IMR-90 (cell line): ENCODE data around the gene KCNIP1. TPM values are rescaled to one million over a fixed set of nuclear protein-coding genes. Genes with fewer than 3 reads are reported as not detected.

Source experiments
- ATAC-seq: fragments of 200-7000 bp; cut with Tn5 transposase; 2 replicates; pipeline ENCODE4 v1.9.1; 2020; ENCODE audit warnings: low read depth, mild to moderate bottlenecking, moderate library complexity
- BruUV-seq: library from RNA; stranded (reverse); fragments of 400-500 nt; replicated peaks from 2 replicates; lab custom pipeline; 2021; lab: Mats Ljungman, UMichigan
- CTCF ChIA-PET: fragments of 300-600 bp; formaldehyde crosslinking; extraction: SDS; loops from one replicate; lab custom pipeline; 2021; ENCODE audit warnings: antibody characterized with exemption; lab: Yijun Ruan, JAX
- POLR2A ChIA-PET: fragments of 300-600 bp; sonication (Branson Sonifier 250); formaldehyde crosslinking; loops from one replicate; lab custom pipeline; 2022; ENCODE audit warnings: antibody characterized with exemption; ENCODE audit not compliant: unreplicated experiment; lab: Charles Lee
- DNase-seq: peaks from one replicate; pipeline ENCODE4 v3.0.0; 2013
- H2AFZ ChIP-seq: replicated peaks from 2 replicates; pipeline ENCODE3; 2013; ENCODE audit warnings: low read length, mild to moderate bottlenecking; ENCODE audit not compliant: poor library complexity
- H2AK5ac ChIP-seq: 2 replicates; pipeline ENCODE4 v1.6.1; 2013; ENCODE audit warnings: low read depth, low read length, inconsistent platforms
- H2AK9ac ChIP-seq: replicated peaks from 2 replicates; pipeline ENCODE3; 2013; ENCODE audit warnings: mild to moderate bottlenecking, low read depth, low read length, moderate library complexity; ENCODE audit not compliant: poor library complexity
- H2BK120ac ChIP-seq: 2 replicates; pipeline ENCODE4 v1.6.1; 2013; ENCODE audit warnings: low read depth, low read length, inconsistent platforms
- H2BK15ac ChIP-seq: 3 replicates; pipeline ENCODE4 v1.6.1; 2013; ENCODE audit warnings: low read depth, low read length, inconsistent platforms
- H2BK20ac ChIP-seq: 2 replicates; pipeline ENCODE4 v1.6.1; 2013; ENCODE audit warnings: low read depth, mild to moderate bottlenecking, inconsistent platforms, low read length, moderate library complexity
- H2BK5ac ChIP-seq: 2 replicates; pipeline ENCODE4 v1.6.1; 2013; ENCODE audit warnings: mild to moderate bottlenecking, low read depth, low read length, inconsistent platforms; ENCODE audit not compliant: poor library complexity, severe bottlenecking
- H3K14ac ChIP-seq: replicated peaks from 2 replicates; pipeline ENCODE4 v1.6.1; 2013; ENCODE audit warnings: low read depth, low read length, inconsistent platforms
- H3K18ac ChIP-seq: 2 replicates; pipeline ENCODE4 v1.6.1; 2013; ENCODE audit warnings: low read depth, low read length, control low read depth
- H3K23ac ChIP-seq: 2 replicates; pipeline ENCODE4 v1.6.1; 2013; ENCODE audit warnings: low read depth, low read length, inconsistent platforms
- H3K27ac ChIP-seq: 2 replicates; pipeline ENCODE4 v1.5.1; 2013; ENCODE audit warnings: mild to moderate bottlenecking, control low read depth, low read length; ENCODE audit not compliant: insufficient read depth
- H3K27me3 ChIP-seq: 2 replicates; pipeline ENCODE4 v1.6.1; 2013; ENCODE audit warnings: low read length; ENCODE audit not compliant: control insufficient read depth, insufficient read depth
- H3K36me3 ChIP-seq: 2 replicates; pipeline ENCODE4 v1.6.1; 2013; ENCODE audit warnings: low read length, mixed read lengths; ENCODE audit not compliant: control insufficient read depth, insufficient read depth
- H3K4ac ChIP-seq: 2 replicates; pipeline ENCODE4 v1.6.1; 2013; ENCODE audit warnings: low read depth, low read length, inconsistent platforms
- H3K4me1 ChIP-seq: 2 replicates; pipeline ENCODE4 v1.6.1; 2013; ENCODE audit warnings: low read length, mixed read lengths; ENCODE audit not compliant: control insufficient read depth, insufficient read depth
- H3K4me2 ChIP-seq: 2 replicates; pipeline ENCODE4 v1.6.1; 2013; ENCODE audit warnings: low read depth, mild to moderate bottlenecking, control low read depth, low read length, moderate library complexity
- H3K4me3 ChIP-seq: 2 replicates; pipeline ENCODE4 v1.5.1; 2013; ENCODE audit warnings: low read depth, mild to moderate bottlenecking, control low read depth, low read length, moderate library complexity; ENCODE audit not compliant: insufficient read depth
- H3K56ac ChIP-seq: 2 replicates; pipeline ENCODE4 v1.6.1; 2013; ENCODE audit warnings: low read length, inconsistent platforms; ENCODE audit not compliant: insufficient read depth; ENCODE audit errors: extremely low read depth
- H3K79me1 ChIP-seq, 2 experiments: 2 replicates each; pipeline ENCODE4 v1.6.1; 2013; ENCODE audit warnings: low read length in 2 of 2, inconsistent platforms in 1 of 2, low read depth in 1 of 2
- H3K9ac ChIP-seq: 2 replicates; pipeline ENCODE4 v1.6.1; 2013; ENCODE audit warnings: low read depth, low read length, control low read depth
- H3K9me1 ChIP-seq: 2 replicates; pipeline ENCODE4 v1.6.1; 2013; ENCODE audit warnings: low read length, inconsistent platforms; ENCODE audit not compliant: insufficient read depth
- H3K9me3 ChIP-seq: 2 replicates; pipeline ENCODE4 v1.6.1; 2013; ENCODE audit warnings: low read length; ENCODE audit not compliant: control insufficient read depth, insufficient read depth
- H4K20me1 ChIP-seq: 2 replicates; pipeline ENCODE4 v1.6.1; 2013; ENCODE audit warnings: low read length, inconsistent platforms; ENCODE audit not compliant: insufficient read depth
- H4K5ac ChIP-seq: 2 replicates; pipeline ENCODE4 v1.6.1; 2013; ENCODE audit warnings: mild to moderate bottlenecking, low read depth, low read length, control low read depth
- H4K8ac ChIP-seq, 2 experiments: 2 replicates each; pipeline ENCODE4 v1.6.1; 2013; ENCODE audit warnings: low read depth in 2 of 2, low read length in 2 of 2, control low read depth in 1 of 2, inconsistent platforms in 1 of 2
- H4K91ac ChIP-seq: 2 replicates; pipeline ENCODE4 v1.6.1; 2013; ENCODE audit warnings: low read depth, low read length, inconsistent platforms; ENCODE audit not compliant: insufficient read depth
- BHLHE40 ChIP-seq: fragments of 150-350 bp; IDR thresholded peaks from 2 replicates; pipeline ENCODE4 v1.6.1; 2016; ENCODE audit warnings: mild to moderate bottlenecking, low read depth, low read length
- CEBPB ChIP-seq: IDR thresholded peaks from 2 replicates; pipeline ENCODE4 v1.6.1; 2012; ENCODE audit warnings: low read depth, low read length, improper control_type of control experiment
- CHD1 ChIP-seq: IDR thresholded peaks from 2 replicates; pipeline ENCODE4 v1.6.1; 2012; ENCODE audit warnings: low read depth, low read length, improper control_type of control experiment
- MAZ ChIP-seq: IDR thresholded peaks from 2 replicates; pipeline ENCODE4 v1.6.1; 2012; ENCODE audit warnings: low read depth, mild to moderate bottlenecking, low read length, improper control_type of control experiment, moderate library complexity, borderline replicate concordance
- MXI1 ChIP-seq: IDR thresholded peaks from 2 replicates; pipeline ENCODE4 v1.6.1; 2012; ENCODE audit warnings: low read depth, mild to moderate bottlenecking, low read length, moderate library complexity, borderline replicate concordance
- NFE2L2 ChIP-seq: fragments of 150-350 bp; IDR thresholded peaks from 2 replicates; pipeline ENCODE4 v1.6.1; 2016; ENCODE audit warnings: low read depth, mild to moderate bottlenecking, low read length
- POLR2A ChIP-seq: IDR thresholded peaks from 2 replicates; pipeline ENCODE4 v1.6.1; 2012; ENCODE audit warnings: mild to moderate bottlenecking, low read depth, low read length
- RCOR1 ChIP-seq: IDR thresholded peaks from 2 replicates; pipeline ENCODE4 v1.6.1; 2012; ENCODE audit warnings: mild to moderate bottlenecking, low read length, improper control_type of control experiment; ENCODE audit not compliant: insufficient replicate concordance
- WGBS, 2 experiments: methylation state at CpG; one replicate each; pipeline versions ENCODE4 v1.1.5 to v1.1.7; 2013; ENCODE audit warnings: missing lambda C conversion rate in 2 of 2; ENCODE audit not compliant: insufficient read length in 1 of 2; ENCODE audit errors: extremely low coverage in 2 of 2; 5-methylcytosine and 5-hydroxymethylcytosine counted together
- dilution Hi-C: fragments of 300-500 bp; cut with HindIII; formaldehyde crosslinking; loops from one replicate; pipeline ENCODE4 v1.14.3; 2018; ENCODE audit warnings: low sequenced_read_pairs; ENCODE audit not compliant: unreplicated experiment
- in situ Hi-C: fragments of 300-500 bp; cut with MboI; formaldehyde crosslinking; loops from 3 replicates; pipeline ENCODE4 v1.14.3; 2019; ENCODE audit warnings: low sequenced_read_pairs, inconsistent platforms, mixed read lengths
- intact Hi-C: fragments of 100-400 bp; cut with micrococcal nuclease; formaldehyde crosslinking; loops from 2 replicates; pipeline ENCODE4 v1.10.0; 2022
- polyA plus RNA-seq, 3 experiments: library from polyadenylated mRNA; depleted of rRNA; stranded (reverse); fragments of >200 nt; gene quantifications; 2 replicates each; pipeline ENCODE4 v1.2.3, GENCODE V29; 2012; ENCODE audit warnings: low replicate concordance in 1 of 3
- total RNA-seq: library from RNA; depleted of rRNA; stranded (reverse); fragments of >200 nt; gene quantifications from 2 replicates; pipeline ENCODE4 v1.2.3, GENCODE V29; 2012
- TF ChIP-seq, protein P1 (sequence below): fragments of 150-350 bp; IDR thresholded peaks from 2 replicates; pipeline ENCODE4 v1.6.1; 2017; ENCODE audit warnings: mild to moderate bottlenecking, antibody characterized with exemption, low read length, low read depth
- TF ChIP-seq, protein P2 (sequence below): fragments of 150-350 bp; IDR thresholded peaks from 2 replicates; pipeline ENCODE4 v1.6.1; 2016; ENCODE audit warnings: low read depth, mild to moderate bottlenecking, low read length, moderate library complexity, borderline replicate concordance
- TF ChIP-seq, protein P3 (sequence below): conservative IDR thresholded peaks from 2 replicates; pipeline ENCODE4 v1.5.1; 2012; ENCODE audit warnings: mild to moderate bottlenecking, low read depth, low read length, improper control_type of control experiment

The KCNIP1 gene
- total and polyA plus RNA-seq, 2 of the 4 experiments (the other 2 are of a cell fraction): not detected

DNA sequence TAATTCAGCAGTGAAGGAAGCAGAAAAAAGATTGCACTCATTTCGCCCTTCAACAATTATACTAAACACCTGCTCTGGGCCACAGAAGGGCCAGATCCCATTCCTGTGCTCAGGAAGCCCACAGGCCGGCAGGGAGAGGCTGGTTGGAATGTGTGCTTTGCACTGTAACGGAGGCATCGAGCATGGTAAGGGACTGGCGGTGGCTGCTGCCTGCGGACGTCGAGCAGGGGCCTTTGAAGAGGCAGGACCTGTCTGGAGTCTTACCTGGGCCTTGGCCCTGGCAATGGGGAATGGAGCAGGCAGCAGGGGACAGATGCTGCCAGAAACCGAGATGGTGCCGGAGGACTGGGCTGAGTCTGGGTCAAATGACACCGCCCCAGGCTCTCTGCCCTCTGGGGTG lies 97.8 kb downstream of the KCNIP1 start:
- Histone ChIP-seq H2BK5ac (no peak overlapping the region), H2BK20ac (no peak overlapping the region), H3K14ac (no peak overlapping the region), H3K4me3 (no peak overlapping the region), H3K79me1 (no peaks in the 10 kb centered on the region), H4K91ac (no peak overlapping the region), H3K27ac (no peak overlapping the region), H3K9me1 (no peaks in the 10 kb centered on the region), H3K27me3 (peaks cover 4% of the 10 kb centered on the region), H4K5ac (no peak overlapping the region), H3K36me3 (no peaks in the 10 kb centered on the region), H3K9me3 (no peaks in the 10 kb centered on the region), H2BK120ac (no peak overlapping the region), H2AFZ (no peak overlapping the region), H3K56ac (no peak overlapping the region), H3K4me2 (no peak overlapping the region), H3K4ac (no peak overlapping the region), H3K9ac (no peak overlapping the region), H2BK15ac (no peak overlapping the region), H3K23ac (no peak overlapping the region), H2AK9ac (no peak overlapping the region), H4K20me1 (no peaks in the 10 kb centered on the region), H2AK5ac (no peak overlapping the region), H4K8ac (no peak overlapping the region), H3K18ac (no peak overlapping the region), H3K4me1 (no peaks in the 10 kb centered on the region; the same call in 1 of the 2 replicates)
- no peak for DNase-seq
- in situ Hi-C loops (no loop called here), dilution Hi-C loops (no loop called here), intact Hi-C loops (no loop called here)
- ChIA-PET POLR2A (no interaction called here), CTCF (no interaction called here)
- TF ChIP-seq MXI1: no peak
- no peak for TF ChIP-seq NFE2L2
- TF ChIP-seq RCOR1: no peak
- TF ChIP-seq POLR2A: no peak
- TF ChIP-seq CEBPB: no peak
- TF ChIP-seq BHLHE40: no peak
- TF ChIP-seq, protein P1, sequence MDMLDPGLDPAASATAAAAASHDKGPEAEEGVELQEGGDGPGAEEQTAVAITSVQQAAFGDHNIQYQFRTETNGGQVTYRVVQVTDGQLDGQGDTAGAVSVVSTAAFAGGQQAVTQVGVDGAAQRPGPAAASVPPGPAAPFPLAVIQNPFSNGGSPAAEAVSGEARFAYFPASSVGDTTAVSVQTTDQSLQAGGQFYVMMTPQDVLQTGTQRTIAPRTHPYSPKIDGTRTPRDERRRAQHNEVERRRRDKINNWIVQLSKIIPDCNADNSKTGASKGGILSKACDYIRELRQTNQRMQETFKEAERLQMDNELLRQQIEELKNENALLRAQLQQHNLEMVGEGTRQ: no peak
- no peak for TF ChIP-seq CHD1
- TF ChIP-seq, protein P2, sequence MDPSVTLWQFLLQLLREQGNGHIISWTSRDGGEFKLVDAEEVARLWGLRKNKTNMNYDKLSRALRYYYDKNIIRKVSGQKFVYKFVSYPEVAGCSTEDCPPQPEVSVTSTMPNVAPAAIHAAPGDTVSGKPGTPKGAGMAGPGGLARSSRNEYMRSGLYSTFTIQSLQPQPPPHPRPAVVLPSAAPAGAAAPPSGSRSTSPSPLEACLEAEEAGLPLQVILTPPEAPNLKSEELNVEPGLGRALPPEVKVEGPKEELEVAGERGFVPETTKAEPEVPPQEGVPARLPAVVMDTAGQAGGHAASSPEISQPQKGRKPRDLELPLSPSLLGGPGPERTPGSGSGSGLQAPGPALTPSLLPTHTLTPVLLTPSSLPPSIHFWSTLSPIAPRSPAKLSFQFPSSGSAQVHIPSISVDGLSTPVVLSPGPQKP: no peak
- no peak for TF ChIP-seq MAZ
- TF ChIP-seq, protein P3, sequence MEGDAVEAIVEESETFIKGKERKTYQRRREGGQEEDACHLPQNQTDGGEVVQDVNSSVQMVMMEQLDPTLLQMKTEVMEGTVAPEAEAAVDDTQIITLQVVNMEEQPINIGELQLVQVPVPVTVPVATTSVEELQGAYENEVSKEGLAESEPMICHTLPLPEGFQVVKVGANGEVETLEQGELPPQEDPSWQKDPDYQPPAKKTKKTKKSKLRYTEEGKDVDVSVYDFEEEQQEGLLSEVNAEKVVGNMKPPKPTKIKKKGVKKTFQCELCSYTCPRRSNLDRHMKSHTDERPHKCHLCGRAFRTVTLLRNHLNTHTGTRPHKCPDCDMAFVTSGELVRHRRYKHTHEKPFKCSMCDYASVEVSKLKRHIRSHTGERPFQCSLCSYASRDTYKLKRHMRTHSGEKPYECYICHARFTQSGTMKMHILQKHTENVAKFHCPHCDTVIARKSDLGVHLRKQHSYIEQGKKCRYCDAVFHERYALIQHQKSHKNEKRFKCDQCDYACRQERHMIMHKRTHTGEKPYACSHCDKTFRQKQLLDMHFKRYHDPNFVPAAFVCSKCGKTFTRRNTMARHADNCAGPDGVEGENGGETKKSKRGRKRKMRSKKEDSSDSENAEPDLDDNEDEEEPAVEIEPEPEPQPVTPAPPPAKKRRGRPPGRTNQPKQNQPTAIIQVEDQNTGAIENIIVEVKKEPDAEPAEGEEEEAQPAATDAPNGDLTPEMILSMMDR: no peak
- no TSS peak for BruUV-seq
- ATAC-seq: no peak
- no CpG with 5 or more reads among the region's 11 CpGs for WGBS, 2 experiments
